Fibroblast of the aortic adventitia (primary cell): ENCODE results near the gene TTLL12. TPM values are rescaled to one million over a fixed set of nuclear protein-coding genes. Genes with fewer than 3 reads are reported as not detected.

ENCODE experiments used
- DNase-seq: peaks from one replicate; pipeline ENCODE4 v3.0.0-alpha.2; 2010; ENCODE audit warnings: low read depth
- H3K4me3 ChIP-seq: 2 replicates; pipeline ENCODE4 v1.5.1; 2011; ENCODE audit warnings: low read depth, mild to moderate bottlenecking, control low read depth, low read length, moderate library complexity
- CTCF ChIP-seq: IDR thresholded peaks from 2 replicates; pipeline ENCODE4 v1.5.1; 2011; ENCODE audit warnings: mild to moderate bottlenecking, low read length, control low read depth, inconsistent platforms; ENCODE audit not compliant: insufficient read depth
- total RNA-seq: library from RNA; depleted of rRNA; stranded (reverse); fragments of >200 nt; gene quantifications from 2 replicates; pipeline ENCODE4 v1.2.3, GENCODE V29; 2012; ENCODE audit warnings: low replicate concordance

Gene TTLL12
- total RNA-seq, 1 donor, result 40.5 TPM

GRCh38 chr22:43230971-43231723 is 44.2 kb upstream of the TTLL12 start:
- H3K4me3 ChIP-seq, result no peak overlapping the region
- peak; percentile 97 for TF ChIP-seq CTCF
- peak; percentile 39 for DNase-seq

DNA sequence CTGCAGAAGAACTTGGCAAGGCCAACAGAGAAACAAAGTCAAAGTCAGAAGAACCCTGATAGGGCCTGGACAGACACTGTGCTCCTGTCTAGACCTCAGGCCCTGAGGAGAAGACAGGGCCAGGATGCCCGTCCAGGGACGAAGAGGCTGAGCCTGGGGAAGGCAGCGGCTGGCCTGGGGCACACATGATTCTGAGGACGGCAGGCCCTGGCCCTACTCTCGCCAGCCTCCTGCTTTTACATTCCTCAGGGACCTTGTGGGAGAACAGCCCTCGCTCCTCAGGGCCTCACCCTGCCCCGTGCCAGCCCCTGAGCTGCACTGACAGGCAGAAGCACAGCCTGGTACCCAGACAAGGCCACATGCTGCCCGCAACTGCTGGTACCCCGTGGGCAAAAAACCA is 43.6 kb upstream of the TTLL12 start:
- TF ChIP-seq CTCF, result no peak
- no peak for DNase-seq

GRCh38 chr22:43228863-43229262 is 41.9 kb upstream of the TTLL12 start:
- TF ChIP-seq CTCF, result no peak
- no peak for DNase-seq
- H3K4me3 ChIP-seq, result no peak overlapping the region

More for the DNA sequence above, 43.6 kb upstream of the TTLL12 start:
- no peak overlapping the region for H3K4me3 ChIP-seq

GRCh38 chr22:43228330-43228729 is 41.4 kb upstream of the TTLL12 start:
- no peak overlapping the region for H3K4me3 ChIP-seq
- DNase-seq, result peak; percentile 16
- peak; percentile 39 for TF ChIP-seq CTCF

- no peak for DNase-seq
- no peak overlapping the region for H3K4me3 ChIP-seq
- TF ChIP-seq CTCF, result no peak
These were observed 40.3 kb upstream of the TTLL12 start for GRCh38 chr22:43227239-43227630.

- no peak overlapping the region for H3K4me3 ChIP-seq
- TF ChIP-seq CTCF, result no peak
- no peak for DNase-seq
These were observed 39.7 kb upstream of the TTLL12 start for GRCh38 chr22:43226377-43227238.
